GM19025 (cell line): ENCODE measurements around the gene TNFSF4.
"Not testable (repeated sequence)": the region's sequence is repeated elsewhere in the genome, so short reads cannot be mapped to it uniquely, and the experiment has no call there.

Source experiments
- ATAC-seq: cut with Tn5 transposase; IDR thresholded peaks from one replicate; pipeline ENCODE4 v1.9.1; 2021; ENCODE audit warnings: mild to moderate bottlenecking, low read depth, moderate library complexity; ENCODE audit not compliant: unreplicated experiment

TNFSF4 gene

GRCh38 chr1:173206816-173207568 is at the start of gene TNFSF4:
Gene TNFSF4, minus strand, starts transcription at chr1:173207331. Its CDS starts 155 bp downstream, at chr1:173207176.
- no peak for ATAC-seq

GRCh38 chr1:173255214-173255813 is 48.2 kb upstream of the TNFSF4 start:
- ATAC-seq = no peak

- ATAC-seq = no peak
Measured at GRCh38 chr1:173253046-173253445, 45.9 kb upstream of the TNFSF4 start.

- no peak for ATAC-seq
Measured at GRCh38 chr1:173249349-173249748, 42.2 kb upstream of the TNFSF4 start.

GRCh38 chr1:173248247-173248940 is 41.3 kb upstream of the TNFSF4 start:
- ATAC-seq = no peak

- ATAC-seq = no peak
Measured at GRCh38 chr1:173245892-173246291, 38.8 kb upstream of the TNFSF4 start.

GRCh38 chr1:173243300-173243699 is 36.2 kb upstream of the TNFSF4 start:
- ATAC-seq = no peak

- no peak for ATAC-seq
Measured at GRCh38 chr1:173241528-173242347, 34.6 kb upstream of the TNFSF4 start.

- no peak for ATAC-seq
Measured at GRCh38 chr1:173240609-173241008, 33.5 kb upstream of the TNFSF4 start.

GRCh38 chr1:173239058-173239457 is 31.9 kb upstream of the TNFSF4 start:
- no peak for ATAC-seq

GRCh38 chr1:173234899-173235298 is 27.8 kb upstream of the TNFSF4 start:
- ATAC-seq = no peak

- ATAC-seq = not testable (repeated sequence)
Measured at GRCh38 chr1:173234434-173234833, 27.3 kb upstream of the TNFSF4 start.

- not testable (repeated sequence) for ATAC-seq
Measured at GRCh38 chr1:173229031-173229430, 21.9 kb upstream of the TNFSF4 start.

- no peak for ATAC-seq
Measured at GRCh38 chr1:173224949-173225348, 17.8 kb upstream of the TNFSF4 start.

GRCh38 chr1:173224280-173224892 is 17.3 kb upstream of the TNFSF4 start:
- no peak for ATAC-seq

GRCh38 chr1:173223031-173223380 is 15.9 kb upstream of the TNFSF4 start:
- ATAC-seq = no peak

GRCh38 chr1:173222149-173223030 is 15.3 kb upstream of the TNFSF4 start:
- ATAC-seq = no peak

- ATAC-seq = no peak
Measured at GRCh38 chr1:173220157-173220556, 13.0 kb upstream of the TNFSF4 start.

- no peak for ATAC-seq
Measured at GRCh38 chr1:173213665-173214064, 6.5 kb upstream of the TNFSF4 start.
